Lower leg skin (tissue), 3 donors: ENCODE results near the gene ZNF235.

ENCODE experiments used
- CTCF ChIP-seq, 3 donors: fragments of 450-650 bp; IDR thresholded peaks; one replicate each; pipeline ENCODE4 v1.5.1; 2016; ENCODE audit warnings: antibody characterized with exemption in 3 of 3, mild to moderate bottlenecking in 3 of 3, moderate library complexity in 2 of 3
- POLR2A ChIP-seq, 2 donors: fragments of 450-650 bp; IDR thresholded peaks; one replicate each; pipeline ENCODE4 v1.6.1; 2016 to 2017; ENCODE audit warnings: antibody characterized with exemption in 2 of 2, mild to moderate bottlenecking in 1 of 2, moderate library complexity in 1 of 2

GRCh38 chr19:44306283-44306682 is 1.5 kb upstream of the ZNF235 start:
- TF ChIP-seq CTCF (IDR thresholded peaks at IDR 0.05) (no peak), POLR2A (IDR thresholded peaks at IDR 0.05) (no peak)
